LHCN-M2 (cell line): ENCODE results near the gene CHRNB4. TPM values are rescaled to one million over a fixed set of nuclear protein-coding genes. Genes with fewer than 3 reads are reported as not detected.

Source experiments
- DNase-seq: peaks from one replicate; pipeline ENCODE4 v3.0.0-alpha.2; 2012; ENCODE audit warnings: low read depth
- total RNA-seq: library from RNA; depleted of rRNA; stranded (reverse); fragments of >200 nt; gene quantifications from 2 replicates; pipeline ENCODE4 v1.2.3, GENCODE V29; 2014

CHRNB4 gene
- total RNA-seq, 1 experiment from 2014 or later = not detected

- no peak for DNase-seq
Observed at GRCh38 chr15:78671626-78672211, 30.7 kb upstream of the CHRNB4 start.

- DNase-seq = no peak
Observed at GRCh38 chr15:78668987-78669386, 28.0 kb upstream of the CHRNB4 start.

- no peak for DNase-seq
Observed at GRCh38 chr15:78667578-78668236, 26.7 kb upstream of the CHRNB4 start.

- DNase-seq = no peak
Observed at GRCh38 chr15:78666010-78666409, 25.0 kb upstream of the CHRNB4 start.

GRCh38 chr15:78663703-78664102 is 22.7 kb upstream of the CHRNB4 start:
- no peak for DNase-seq

- DNase-seq = no peak
Observed at GRCh38 chr15:78662028-78662427, 21.0 kb upstream of the CHRNB4 start.

- DNase-seq = no peak
Observed at GRCh38 chr15:78661001-78661400, 20.0 kb upstream of the CHRNB4 start.

GRCh38 chr15:78660584-78660983 is 19.6 kb upstream of the CHRNB4 start:
- no peak for DNase-seq

- DNase-seq = no peak
Observed at GRCh38 chr15:78658823-78659222, 17.8 kb upstream of the CHRNB4 start.

GRCh38 chr15:78654272-78654671 is 13.3 kb upstream of the CHRNB4 start:
- no peak for DNase-seq

- peak; percentile 36 for DNase-seq
Observed at GRCh38 chr15:78651930-78652615, 11.1 kb upstream of the CHRNB4 start.

GRCh38 chr15:78651007-78651406 is 10.0 kb upstream of the CHRNB4 start:
- DNase-seq = peak; percentile 27

- DNase-seq = no peak
Observed at GRCh38 chr15:78650022-78650421, 9.0 kb upstream of the CHRNB4 start.

GRCh38 chr15:78645009-78645408 is 4.0 kb upstream of the CHRNB4 start:
- no peak for DNase-seq

GRCh38 chr15:78642331-78642730 is 1.3 kb upstream of the CHRNB4 start:
- no peak for DNase-seq

- no peak for DNase-seq
Observed at GRCh38 chr15:78641749-78642275, 802 bp upstream of the CHRNB4 start.

- no peak for DNase-seq
Observed at GRCh38 chr15:78640527-78641101, 396 bp downstream of the CHRNB4 start.

GRCh38 chr15:78638658-78639314 is 2.2 kb downstream of the CHRNB4 start:
- peak; percentile 35 for DNase-seq

GRCh38 chr15:78637776-78638435 is 3.1 kb downstream of the CHRNB4 start:
- DNase-seq = no peak

- DNase-seq = no peak
Observed at GRCh38 chr15:78636378-78636859, 4.6 kb downstream of the CHRNB4 start.

GRCh38 chr15:78635346-78635745 is 5.7 kb downstream of the CHRNB4 start:
- DNase-seq = no peak
